ENCODE results near the gene SPIB. TPM values are rescaled to one million over a fixed set of nuclear protein-coding genes. Genes with fewer than 3 reads are reported as not detected.

SPIB gene
- total and polyA plus RNA-seq, 2 experiments from 2014 or later: 12.6 to 17.5 TPM

DNA sequence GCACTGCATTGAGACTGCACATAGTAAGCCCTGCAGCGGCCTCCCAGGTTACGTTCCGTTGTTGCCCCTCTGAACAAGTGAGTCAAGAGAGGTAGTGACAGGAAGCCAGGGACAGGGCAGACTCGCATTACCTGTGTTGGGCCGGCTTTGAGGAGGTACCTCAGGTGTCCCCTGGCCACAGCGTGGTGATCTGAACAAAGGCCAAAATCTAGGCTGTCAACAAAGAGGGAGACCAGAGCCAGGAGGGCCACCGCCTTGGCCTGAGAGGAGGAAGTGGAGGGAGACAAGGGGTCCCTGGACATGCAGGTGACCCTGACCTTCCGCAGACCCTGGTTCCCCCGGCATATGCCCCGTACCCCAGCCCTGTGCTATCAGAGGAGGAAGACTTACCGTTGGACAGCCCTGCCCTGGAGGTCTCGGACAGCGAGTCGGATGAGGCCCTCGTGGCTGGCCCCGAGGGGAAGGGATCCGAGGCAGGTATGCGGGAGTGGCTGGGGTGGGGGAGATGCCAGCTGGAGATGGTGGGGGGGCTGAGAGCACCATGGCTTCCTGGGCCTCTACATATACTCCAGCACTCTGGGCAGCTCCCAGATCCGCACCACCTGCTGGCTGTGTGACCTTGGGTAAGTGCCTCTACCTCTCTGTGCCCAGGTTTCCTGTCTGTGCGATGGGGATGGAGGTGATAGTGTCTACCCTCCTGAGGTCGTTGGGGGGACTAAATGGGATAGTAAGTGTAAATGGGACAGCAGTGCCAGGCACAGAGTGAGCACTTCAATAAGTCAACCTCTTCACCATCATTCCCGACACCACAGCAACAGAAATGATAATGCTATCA lies 4.8 kb downstream of the SPIB start:
- Mint-ChIP-seq H3K27ac (no peak overlapping the region), H3K36me3 (ENCODE audit: low read depth) (peaks cover 24% of the 10 kb centered on the region), H3K9me3 (peaks cover 3% of the 10 kb centered on the region; the same call in 2 of the 3 replicates), H3K4me3 (no peak overlapping the region), H3K4me1 (peaks cover 17% of the 10 kb centered on the region), H3K27me3 (ENCODE audit: insufficient read depth, low read depth, poor library complexity) (peaks cover 6% of the 10 kb centered on the region)
- H3K4me2 ChIP-seq: no peak overlapping the region
- no peak for ATAC-seq
- no peak for DNase-seq (ENCODE audit: low spot score)
- no peak overlapping the region for H2AFZ ChIP-seq
- H3K4me3 ChIP-seq: no peak overlapping the region
- H3K27me3 ChIP-seq (ENCODE audit: insufficient read depth): peaks cover 3% of the 10 kb centered on the region; the same call in 1 of the 2 replicates
- no peak overlapping the region for H3K27ac ChIP-seq (ENCODE audit: low read depth)
- TF ChIP-seq JUNB (IDR thresholded peaks at IDR 0.05; ENCODE audit: unreplicated experiment) (no peak), EZH2 (IDR thresholded peaks at IDR 0.05; ENCODE audit: low read depth, unreplicated experiment) (no peak)
- TF ChIP-seq, protein P1, sequence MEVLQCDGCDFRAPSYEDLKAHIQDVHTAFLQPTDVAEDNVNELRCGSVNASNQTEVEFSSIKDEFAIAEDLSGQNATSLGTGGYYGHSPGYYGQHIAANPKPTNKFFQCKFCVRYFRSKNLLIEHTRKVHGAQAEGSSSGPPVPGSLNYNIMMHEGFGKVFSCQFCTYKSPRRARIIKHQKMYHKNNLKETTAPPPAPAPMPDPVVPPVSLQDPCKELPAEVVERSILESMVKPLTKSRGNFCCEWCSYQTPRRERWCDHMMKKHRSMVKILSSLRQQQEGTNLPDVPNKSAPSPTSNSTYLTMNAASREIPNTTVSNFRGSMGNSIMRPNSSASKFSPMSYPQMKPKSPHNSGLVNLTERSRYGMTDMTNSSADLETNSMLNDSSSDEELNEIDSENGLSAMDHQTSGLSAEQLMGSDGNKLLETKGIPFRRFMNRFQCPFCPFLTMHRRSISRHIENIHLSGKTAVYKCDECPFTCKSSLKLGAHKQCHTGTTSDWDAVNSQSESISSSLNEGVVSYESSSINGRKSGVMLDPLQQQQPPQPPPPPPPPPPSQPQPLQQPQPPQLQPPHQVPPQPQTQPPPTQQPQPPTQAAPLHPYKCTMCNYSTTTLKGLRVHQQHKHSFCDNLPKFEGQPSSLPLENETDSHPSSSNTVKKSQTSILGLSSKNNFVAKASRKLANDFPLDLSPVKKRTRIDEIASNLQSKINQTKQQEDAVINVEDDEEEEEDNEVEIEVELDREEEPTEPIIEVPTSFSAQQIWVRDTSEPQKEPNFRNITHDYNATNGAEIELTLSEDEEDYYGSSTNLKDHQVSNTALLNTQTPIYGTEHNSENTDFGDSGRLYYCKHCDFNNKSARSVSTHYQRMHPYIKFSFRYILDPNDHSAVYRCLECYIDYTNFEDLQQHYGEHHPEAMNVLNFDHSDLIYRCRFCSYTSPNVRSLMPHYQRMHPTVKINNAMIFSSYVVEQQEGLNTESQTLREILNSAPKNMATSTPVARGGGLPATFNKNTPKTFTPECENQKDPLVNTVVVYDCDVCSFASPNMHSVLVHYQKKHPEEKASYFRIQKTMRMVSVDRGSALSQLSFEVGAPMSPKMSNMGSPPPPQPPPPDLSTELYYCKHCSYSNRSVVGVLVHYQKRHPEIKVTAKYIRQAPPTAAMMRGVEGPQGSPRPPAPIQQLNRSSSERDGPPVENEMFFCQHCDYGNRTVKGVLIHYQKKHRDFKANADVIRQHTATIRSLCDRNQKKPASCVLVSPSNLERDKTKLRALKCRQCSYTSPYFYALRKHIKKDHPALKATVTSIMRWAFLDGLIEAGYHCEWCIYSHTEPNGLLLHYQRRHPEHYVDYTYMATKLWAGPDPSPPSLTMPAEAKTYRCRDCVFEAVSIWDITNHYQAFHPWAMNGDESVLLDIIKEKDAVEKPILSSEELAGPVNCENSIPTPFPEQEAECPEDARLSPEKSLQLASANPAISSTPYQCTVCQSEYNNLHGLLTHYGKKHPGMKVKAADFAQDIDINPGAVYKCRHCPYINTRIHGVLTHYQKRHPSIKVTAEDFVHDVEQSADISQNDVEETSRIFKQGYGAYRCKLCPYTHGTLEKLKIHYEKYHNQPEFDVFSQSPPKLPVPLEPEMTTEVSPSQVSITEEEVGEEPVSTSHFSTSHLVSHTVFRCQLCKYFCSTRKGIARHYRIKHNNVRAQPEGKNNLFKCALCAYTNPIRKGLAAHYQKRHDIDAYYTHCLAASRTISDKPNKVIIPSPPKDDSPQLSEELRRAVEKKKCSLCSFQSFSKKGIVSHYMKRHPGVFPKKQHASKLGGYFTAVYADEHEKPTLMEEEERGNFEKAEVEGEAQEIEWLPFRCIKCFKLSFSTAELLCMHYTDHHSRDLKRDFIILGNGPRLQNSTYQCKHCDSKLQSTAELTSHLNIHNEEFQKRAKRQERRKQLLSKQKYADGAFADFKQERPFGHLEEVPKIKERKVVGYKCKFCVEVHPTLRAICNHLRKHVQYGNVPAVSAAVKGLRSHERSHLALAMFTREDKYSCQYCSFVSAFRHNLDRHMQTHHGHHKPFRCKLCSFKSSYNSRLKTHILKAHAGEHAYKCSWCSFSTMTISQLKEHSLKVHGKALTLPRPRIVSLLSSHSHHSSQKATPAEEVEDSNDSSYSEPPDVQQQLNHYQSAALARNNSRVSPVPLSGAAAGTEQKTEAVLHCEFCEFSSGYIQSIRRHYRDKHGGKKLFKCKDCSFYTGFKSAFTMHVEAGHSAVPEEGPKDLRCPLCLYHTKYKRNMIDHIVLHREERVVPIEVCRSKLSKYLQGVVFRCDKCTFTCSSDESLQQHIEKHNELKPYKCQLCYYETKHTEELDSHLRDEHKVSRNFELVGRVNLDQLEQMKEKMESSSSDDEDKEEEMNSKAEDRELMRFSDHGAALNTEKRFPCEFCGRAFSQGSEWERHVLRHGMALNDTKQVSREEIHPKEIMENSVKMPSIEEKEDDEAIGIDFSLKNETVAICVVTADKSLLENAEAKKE (CRISPR knock-in tag; IDR thresholded peaks at IDR 0.05): no peak
- TF ChIP-seq, protein P2, sequence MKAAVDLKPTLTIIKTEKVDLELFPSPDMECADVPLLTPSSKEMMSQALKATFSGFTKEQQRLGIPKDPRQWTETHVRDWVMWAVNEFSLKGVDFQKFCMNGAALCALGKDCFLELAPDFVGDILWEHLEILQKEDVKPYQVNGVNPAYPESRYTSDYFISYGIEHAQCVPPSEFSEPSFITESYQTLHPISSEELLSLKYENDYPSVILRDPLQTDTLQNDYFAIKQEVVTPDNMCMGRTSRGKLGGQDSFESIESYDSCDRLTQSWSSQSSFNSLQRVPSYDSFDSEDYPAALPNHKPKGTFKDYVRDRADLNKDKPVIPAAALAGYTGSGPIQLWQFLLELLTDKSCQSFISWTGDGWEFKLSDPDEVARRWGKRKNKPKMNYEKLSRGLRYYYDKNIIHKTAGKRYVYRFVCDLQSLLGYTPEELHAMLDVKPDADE (IDR thresholded peaks at IDR 0.05): no peak
- no peaks in the 10 kb centered on the region for H3K36me3 ChIP-seq (ENCODE audit: insufficient read depth)
- peaks cover 16% of the 10 kb centered on the region; the same call in 1 of the 2 replicates for H3F3A ChIP-seq (replicated peaks; ENCODE audit: low read depth)
- peaks cover 10% of the 10 kb centered on the region; the same call in 1 of the 2 replicates for H3K4me1 ChIP-seq (ENCODE audit: insufficient read depth)
- H3K9me2 ChIP-seq (ENCODE audit: insufficient read depth): no peaks in the 10 kb centered on the region
- no peaks in the 10 kb centered on the region; the same call in 1 of the 2 replicates for H4K20me1 ChIP-seq (replicated peaks; ENCODE audit: insufficient read depth)
- peaks cover 6% of the 10 kb centered on the region; the same call in 1 of the 2 replicates for H3K79me2 ChIP-seq (replicated peaks; ENCODE audit: insufficient read depth)
